WI38 (cell line): ENCODE results near the gene FCGR3A.
"Not testable (repeated sequence)": the region's sequence is repeated elsewhere in the genome, so short reads cannot be mapped to it uniquely, and the experiment has no call there.

Experiments
- H3K4me3 ChIP-seq: 2 replicates; pipeline ENCODE4 v1.5.1; 2011; ENCODE audit warnings: low read depth, mild to moderate bottlenecking, control low read depth, low read length
- CTCF ChIP-seq: IDR thresholded peaks from 2 replicates; pipeline ENCODE4 v1.5.1; 2012; ENCODE audit warnings: low read depth, mild to moderate bottlenecking, control low read depth, low read length

FCGR3A gene

GRCh38 chr1:161531986-161532643, 17.5 kb downstream of the FCGR3A start:
- no peak for TF ChIP-seq CTCF
- H3K4me3 ChIP-seq: peak overlapping the region; percentile 64

GRCh38 chr1:161530671-161531641, 18.7 kb downstream of the FCGR3A start:
- H3K4me3 ChIP-seq: peak overlapping the region; percentile 64

GRCh38 chr1:161530158-161530557, 19.5 kb downstream of the FCGR3A start:
- H3K4me3 ChIP-seq: peak overlapping the region; percentile 64

- not testable (repeated sequence) for H3K4me3 ChIP-seq
Observed at GRCh38 chr1:161529463-161530104, 20.0 kb downstream of the FCGR3A start.

GRCh38 chr1:161528550-161528949, 21.1 kb downstream of the FCGR3A start:
- not testable (repeated sequence) for H3K4me3 ChIP-seq

GRCh38 chr1:161525918-161526317, 23.7 kb downstream of the FCGR3A start:
- not testable (repeated sequence) for H3K4me3 ChIP-seq

GRCh38 chr1:161525321-161525720, 24.3 kb downstream of the FCGR3A start:
- H3K4me3 ChIP-seq: not testable (repeated sequence)

- H3K4me3 ChIP-seq: peak overlapping the region; percentile 33
Observed at GRCh38 chr1:161524742-161525291, 24.8 kb downstream of the FCGR3A start.

GRCh38 chr1:161523817-161524741, 25.5 kb downstream of the FCGR3A start, which contains the start of gene HSPA6:
Gene HSPA6 (plus strand): TSS chr1:161524540. CDS start chr1:161524659, 119 bp downstream.
- peak within 1 kb of the TSS; percentile 69 for H3K4me3 ChIP-seq

- H3K4me3 ChIP-seq: not testable (repeated sequence)
Observed at GRCh38 chr1:161523041-161523816, 26.4 kb downstream of the FCGR3A start.

GRCh38 chr1:161513953-161514352, 35.7 kb downstream of the FCGR3A start:
- not testable (repeated sequence) for H3K4me3 ChIP-seq

- H3K4me3 ChIP-seq: not testable (repeated sequence)
Observed at GRCh38 chr1:161513448-161513780, 36.2 kb downstream of the FCGR3A start.

GRCh38 chr1:161512636-161513447, 36.8 kb downstream of the FCGR3A start:
- H3K4me3 ChIP-seq: not testable (repeated sequence)
